Osteocyte (in vitro differentiated cells): Measurements from ENCODE around the gene GMNN. TPM values are rescaled to one million over a fixed set of nuclear protein-coding genes. Genes with fewer than 3 reads are reported as not detected.

Experiments
- DNase-seq: peaks from one replicate; pipeline ENCODE4 v3.0.0; 2021; ENCODE audit warnings: mixed read lengths; ENCODE audit not compliant: unreplicated experiment; ENCODE audit errors: extremely low spot score
- H3K27ac Mint-ChIP-seq: one replicate; pipeline ENCODE4 v1.8.0; 2021; ENCODE audit warnings: mild to moderate bottlenecking, mixed read lengths; ENCODE audit not compliant: unreplicated experiment
- H3K27me3 Mint-ChIP-seq: one replicate; pipeline ENCODE4 v1.8.0; 2021; ENCODE audit warnings: mixed read lengths; ENCODE audit not compliant: unreplicated experiment
- H3K36me3 Mint-ChIP-seq: one replicate; pipeline ENCODE4 v1.8.0; 2021; ENCODE audit warnings: mixed read lengths; ENCODE audit not compliant: unreplicated experiment
- H3K4me1 Mint-ChIP-seq: one replicate; pipeline ENCODE4 v1.8.0; 2021; ENCODE audit warnings: mixed read lengths; ENCODE audit not compliant: unreplicated experiment
- H3K4me3 Mint-ChIP-seq: one replicate; pipeline ENCODE4 v1.8.0; 2021; ENCODE audit warnings: mild to moderate bottlenecking, moderate library complexity, mixed read lengths; ENCODE audit not compliant: unreplicated experiment
- H3K9me3 Mint-ChIP-seq: one replicate; pipeline ENCODE4 v1.8.0; 2021; ENCODE audit warnings: mixed read lengths; ENCODE audit not compliant: unreplicated experiment
- CTCF ChIP-seq: fragments of 200-600 bp; sonication (generic); IDR thresholded peaks from 2 replicates; pipeline ENCODE4 v1.5.0; 2021; ENCODE audit warnings: antibody characterized with exemption, mild to moderate bottlenecking, moderate library complexity
- total RNA-seq: library from RNA; stranded (reverse); gene quantifications from 2 replicates; pipeline ENCODE4 v1.2.1, GENCODE V29; 2021

GMNN gene
- total RNA-seq, 1 donor from 2014 or later, result 26.4 TPM

- Mint-ChIP-seq H3K4me3 (no peak overlapping the region), H3K4me1 (peaks cover 51% of the 10 kb centered on the region), H3K36me3 (no peaks in the 10 kb centered on the region), H3K27ac (peak overlapping the region; percentile 88), H3K9me3 (no peaks in the 10 kb centered on the region), H3K27me3 (no peaks in the 10 kb centered on the region)
- DNase-seq, result no peak
- TF ChIP-seq CTCF, result no peak
These were observed 58.1 kb downstream of the GMNN start for GRCh38 chr6:24832794-24833193.

- Mint-ChIP-seq H3K4me1 (peaks cover 51% of the 10 kb centered on the region), H3K27me3 (no peaks in the 10 kb centered on the region), H3K36me3 (peaks cover 2% of the 10 kb centered on the region), H3K27ac (peak overlapping the region; percentile 9), H3K4me3 (no peak overlapping the region), H3K9me3 (no peaks in the 10 kb centered on the region)
- no peak for DNase-seq
- TF ChIP-seq CTCF, result no peak
These were observed 59.1 kb downstream of the GMNN start for GRCh38 chr6:24833711-24834386.

Other genes with a start within 250 kb of the GMNN start
- gene KIAA0319, start 128.7 kb upstream of the GMNN start, total RNA-seq, result not detected in 2 replicates
- gene TDP2, start 108.0 kb upstream of the GMNN start, total RNA-seq, result 31.5 and 31.8 TPM in 2 replicates
- gene ACOT13, start 107.9 kb upstream of the GMNN start, total RNA-seq, result 23.9 and 26.9 TPM in 2 replicates
- gene C6orf62, start 55.8 kb upstream of the GMNN start, total RNA-seq, result 79.6 and 79.7 TPM in 2 replicates
- gene ARMH2, start 24.0 kb downstream of the GMNN start, total RNA-seq, result not detected in 2 replicates
- gene RIPOR2, start 161.0 kb downstream of the GMNN start, total RNA-seq, result 4.8 and 6.3 TPM in 2 replicates